Epithelial cell of esophagus (primary cell): ENCODE measurements around the gene VLDLR.

Experiments
- DNase-seq: peaks from one replicate; pipeline ENCODE4 v3.0.0; 2010; ENCODE audit warnings: low read depth
- H3K4me3 ChIP-seq: 2 replicates; pipeline ENCODE4 v1.5.1; 2011; ENCODE audit warnings: mild to moderate bottlenecking, low read length, control low read depth
- TF ChIP-seq, protein P1 (sequence below): IDR thresholded peaks from 2 replicates; pipeline ENCODE4 v1.5.1; 2011; ENCODE audit warnings: low read depth, mild to moderate bottlenecking, low read length, control low read depth, inconsistent platforms; ENCODE audit not compliant: insufficient read depth; ENCODE audit errors: missing control alignments

The VLDLR gene

DNA sequence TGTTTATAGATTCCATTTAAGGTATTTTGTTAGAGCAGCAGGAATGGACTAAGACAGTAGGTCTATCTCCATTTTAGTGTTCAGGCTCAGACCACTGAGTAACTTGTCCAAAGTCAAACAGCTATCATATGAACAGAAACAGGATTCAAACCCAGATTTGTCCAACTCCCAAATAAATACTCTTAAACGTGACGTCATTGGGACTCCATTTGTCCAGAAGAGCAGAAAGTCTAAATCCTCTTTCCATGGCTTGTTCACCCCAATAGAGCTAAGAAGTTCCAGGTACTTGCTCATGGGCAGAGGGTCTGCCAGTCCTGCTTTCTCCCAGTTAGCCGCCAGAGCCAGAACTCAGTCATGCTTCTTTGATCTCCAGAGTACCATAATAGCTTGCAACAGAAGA is 16.3 kb upstream of the VLDLR start:
- DNase-seq: no peak
- TF ChIP-seq, protein P1, sequence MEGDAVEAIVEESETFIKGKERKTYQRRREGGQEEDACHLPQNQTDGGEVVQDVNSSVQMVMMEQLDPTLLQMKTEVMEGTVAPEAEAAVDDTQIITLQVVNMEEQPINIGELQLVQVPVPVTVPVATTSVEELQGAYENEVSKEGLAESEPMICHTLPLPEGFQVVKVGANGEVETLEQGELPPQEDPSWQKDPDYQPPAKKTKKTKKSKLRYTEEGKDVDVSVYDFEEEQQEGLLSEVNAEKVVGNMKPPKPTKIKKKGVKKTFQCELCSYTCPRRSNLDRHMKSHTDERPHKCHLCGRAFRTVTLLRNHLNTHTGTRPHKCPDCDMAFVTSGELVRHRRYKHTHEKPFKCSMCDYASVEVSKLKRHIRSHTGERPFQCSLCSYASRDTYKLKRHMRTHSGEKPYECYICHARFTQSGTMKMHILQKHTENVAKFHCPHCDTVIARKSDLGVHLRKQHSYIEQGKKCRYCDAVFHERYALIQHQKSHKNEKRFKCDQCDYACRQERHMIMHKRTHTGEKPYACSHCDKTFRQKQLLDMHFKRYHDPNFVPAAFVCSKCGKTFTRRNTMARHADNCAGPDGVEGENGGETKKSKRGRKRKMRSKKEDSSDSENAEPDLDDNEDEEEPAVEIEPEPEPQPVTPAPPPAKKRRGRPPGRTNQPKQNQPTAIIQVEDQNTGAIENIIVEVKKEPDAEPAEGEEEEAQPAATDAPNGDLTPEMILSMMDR: no peak
- H3K4me3 ChIP-seq: no peak overlapping the region

DNA sequence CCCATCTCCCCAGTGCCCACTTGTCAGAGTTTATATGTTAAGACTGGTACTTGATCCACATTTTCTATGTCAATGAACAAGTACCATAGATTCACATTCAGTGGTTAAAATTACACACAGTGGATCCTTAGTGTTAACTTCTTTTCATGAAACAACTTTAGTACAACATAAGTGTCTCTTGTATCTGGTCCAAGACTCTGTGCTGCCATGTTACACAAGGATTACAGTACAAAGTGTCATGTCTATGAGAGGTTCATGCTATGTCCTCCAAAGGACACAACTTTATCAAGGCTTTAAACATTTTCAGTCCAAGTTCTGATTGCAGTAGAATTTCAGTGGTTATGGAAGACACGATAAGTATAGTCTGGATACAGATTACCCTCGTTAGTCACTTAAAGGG is 13.3 kb upstream of the VLDLR start:
- no peak for DNase-seq
- H3K4me3 ChIP-seq: no peak overlapping the region
- TF ChIP-seq, protein P1: no peak

DNA sequence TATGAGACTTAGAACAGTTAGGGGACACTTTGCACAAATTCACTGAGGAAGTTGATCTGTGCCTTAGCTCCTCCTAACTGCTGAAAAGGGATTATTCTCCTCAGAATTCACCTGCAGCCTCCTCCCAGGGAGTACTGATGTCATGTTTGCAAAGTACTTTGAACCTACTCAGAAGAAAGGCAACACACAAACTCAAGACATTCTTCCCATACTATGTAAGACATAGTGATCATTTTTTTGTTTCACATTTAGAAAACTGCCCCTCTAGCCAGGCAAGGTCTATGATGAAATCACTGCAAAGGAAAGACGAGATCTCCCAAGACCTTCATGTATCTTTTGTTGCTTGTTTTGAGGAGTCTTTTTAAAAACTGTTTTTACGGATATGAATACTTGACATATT is 10.6 kb upstream of the VLDLR start:
- TF ChIP-seq, protein P1: no peak
- no peak overlapping the region for H3K4me3 ChIP-seq
- DNase-seq: no peak

DNA sequence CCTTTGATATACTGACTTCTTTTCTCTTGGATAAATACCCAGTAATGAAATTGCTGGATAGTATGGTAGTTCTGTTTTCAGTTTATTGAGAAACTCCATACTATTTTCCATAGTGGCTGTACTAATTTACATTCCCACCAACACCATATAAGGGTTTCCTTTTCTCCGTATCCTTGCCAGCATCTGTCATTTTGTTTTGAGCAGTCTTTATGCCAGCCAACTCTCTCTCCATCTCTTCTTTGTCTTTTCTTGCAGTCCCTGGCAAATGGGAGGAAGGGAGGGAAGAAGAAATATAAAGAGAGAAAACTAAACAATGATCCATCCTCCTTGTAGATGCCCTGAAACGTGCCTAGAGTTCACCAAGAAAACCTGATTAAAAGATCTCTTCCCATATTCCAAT is 9.6 kb upstream of the VLDLR start:
- no peak for DNase-seq
- TF ChIP-seq, protein P1: no peak
- H3K4me3 ChIP-seq: no peak overlapping the region

DNA sequence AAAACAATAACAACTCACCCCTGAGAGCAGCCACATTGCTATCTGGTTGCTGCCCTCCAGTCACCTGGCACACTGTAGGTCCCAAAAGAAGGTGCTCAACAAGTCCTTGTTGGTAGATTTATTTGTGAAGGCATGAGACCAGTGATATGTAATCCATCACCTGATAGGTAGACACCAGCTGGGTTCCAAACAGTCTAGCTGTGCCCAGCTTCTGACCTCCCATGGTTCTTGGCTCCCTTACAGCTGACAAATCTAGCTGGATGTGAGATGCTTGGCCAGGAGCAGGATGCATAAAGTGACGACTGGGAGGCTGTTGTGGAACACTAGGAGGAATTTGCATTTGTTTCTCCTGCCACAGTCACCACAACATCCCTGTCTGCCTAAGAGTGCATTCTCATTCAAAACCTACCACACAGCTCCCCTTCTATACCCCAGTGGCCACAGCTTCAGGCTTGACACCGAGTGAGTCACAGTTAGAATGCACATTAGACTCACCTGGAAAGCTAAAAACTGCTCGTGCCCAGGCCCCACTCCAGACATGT is 7.8 kb upstream of the VLDLR start:
- TF ChIP-seq, protein P1: no peak
- no peak overlapping the region for H3K4me3 ChIP-seq
- peak; percentile 16 for DNase-seq

DNA sequence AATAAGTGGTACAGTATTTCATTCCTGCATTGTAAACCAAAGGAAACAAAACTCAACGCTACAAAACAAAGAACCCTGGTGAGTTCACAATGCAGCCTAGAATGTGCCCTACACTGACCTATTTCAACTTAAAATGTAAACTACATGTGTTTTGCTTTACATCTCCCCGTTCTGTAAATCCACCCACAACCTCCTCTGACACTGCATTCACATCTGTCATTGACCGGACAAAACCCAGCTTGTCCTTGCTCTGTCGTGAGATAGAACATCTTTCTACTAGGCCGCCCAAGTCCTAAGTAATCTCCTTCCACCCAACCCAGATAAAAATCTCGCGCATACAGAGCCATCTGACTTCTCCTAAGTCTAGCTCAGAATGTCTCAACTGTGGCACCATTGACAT is 6.1 kb upstream of the VLDLR start:
- no peak overlapping the region for H3K4me3 ChIP-seq
- no peak for DNase-seq
- TF ChIP-seq, protein P1: no peak

DNA sequence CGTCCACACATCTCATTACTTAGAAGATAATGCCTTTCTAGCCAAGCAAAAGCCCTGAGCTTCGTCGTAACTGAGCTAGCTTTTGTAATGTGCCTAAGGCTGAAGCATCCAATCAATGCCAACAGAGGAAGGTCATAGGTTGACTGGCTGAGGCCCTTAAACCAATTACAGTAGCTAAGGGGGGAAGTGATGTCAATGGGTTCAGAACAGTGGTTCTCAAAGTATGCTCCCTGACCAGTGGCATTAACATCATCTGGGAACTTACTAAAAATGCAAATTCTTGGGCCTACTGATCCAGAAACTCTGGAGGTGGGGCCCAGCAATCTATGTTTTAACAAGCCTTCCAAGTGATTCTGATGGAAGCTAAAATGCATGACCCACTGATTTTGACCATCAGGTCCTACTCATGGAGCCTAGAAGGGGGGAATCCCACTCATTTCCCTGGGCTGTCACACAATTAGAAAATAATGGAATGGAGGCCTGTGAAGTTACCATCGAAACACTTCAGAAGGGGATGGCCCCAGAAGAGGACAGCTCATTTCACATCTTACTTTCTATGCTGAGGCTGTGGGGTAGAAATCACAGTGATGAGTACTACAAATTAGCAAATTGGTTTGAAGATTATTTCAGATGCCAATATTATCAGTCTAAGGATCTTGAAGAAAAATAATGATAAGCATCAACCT is 4.8 kb upstream of the VLDLR start:
- H3K4me3 ChIP-seq: no peak overlapping the region
- TF ChIP-seq, protein P1: no peak

More for the DNA sequence above, 4.8 kb upstream of the VLDLR start:
- DNase-seq: no peak
